HCT116 (cell line): Measurements from ENCODE around the gene RPL3. TPM values are rescaled to one million over a fixed set of nuclear protein-coding genes. Genes with fewer than 3 reads are reported as not detected.
"Not testable (repeated sequence)": the region's sequence is repeated elsewhere in the genome, so short reads cannot be mapped to it uniquely, and the experiment has no call there.

Experiments used
- ATAC-seq: fragments of 200-7000 bp; cut with Tn5 transposase; 2 replicates; pipeline ENCODE4 v1.9.1; 2020; ENCODE audit warnings: mild to moderate bottlenecking, moderate library complexity
- BruUV-seq: library from RNA; stranded (reverse); fragments of 400-500 nt; replicated peaks from 2 replicates; lab custom pipeline; 2021; lab: Mats Ljungman, UMichigan
- CTCF ChIA-PET: fragments of 300-600 bp; sonication (Branson Sonifier 250); formaldehyde crosslinking; loops from one replicate; lab custom pipeline; 2021; ENCODE audit warnings: antibody characterized with exemption; lab: Charles Lee
- POLR2A ChIA-PET: fragments of 300-600, 350-600 bp; sonication (Branson Sonifier 250); formaldehyde crosslinking; loops from one replicate; lab custom pipeline; 2021; ENCODE audit warnings: antibody characterized with exemption; lab: Charles Lee
- RAD21 ChIA-PET, 2 experiments: fragments of 300-600 bp; sonication (Branson Sonifier 250); formaldehyde crosslinking; loops; one replicate each; lab custom pipeline; 2023; ENCODE audit warnings: low total read pairs in 2 of 2; ENCODE audit not compliant: uncharacterized antibody in 2 of 2, unreplicated experiment in 2 of 2, low non-redundant PET in 1 of 2; lab: Charles Lee
- DNase-seq: peaks from one replicate; pipeline ENCODE4 v3.0.0-alpha.2; 2010; ENCODE audit warnings: low read depth, low spot score
- H2AFZ ChIP-seq: fragments of 200-600 bp; shearing (Covaris generic), sonication (generic); 2 replicates; pipeline ENCODE4 v1.6.1; 2017; ENCODE audit warnings: low read depth, mixed run types, mixed read lengths, antibody characterized with exemption, low read length; ENCODE audit not compliant: poor library complexity, severe bottlenecking
- H3K27ac ChIP-seq: 2 replicates; pipeline ENCODE4 v1.5.1; 2012; ENCODE audit warnings: low read depth, low read length
- H3K27me3 ChIP-seq: fragments of 200-600 bp; sonication (generic); 2 replicates; pipeline ENCODE4 v1.6.1; 2016; ENCODE audit warnings: mixed run types, low read length, mixed read lengths; ENCODE audit not compliant: insufficient read depth
- H3K36me3 ChIP-seq, 2 experiments: fragments of 200-500 bp in 1 of 2; fragments of 200-600 bp in 1 of 2; sonication (Bioruptor generic) in 1 of 2; sonication (generic) in 1 of 2; 2 replicates each; pipeline versions ENCODE4 v1.5.1 to v1.6.1; 2014 to 2016; ENCODE audit warnings: low read length in 2 of 2, inconsistent platforms in 1 of 2, mixed read lengths in 1 of 2, mixed run types in 1 of 2; ENCODE audit not compliant: insufficient read depth in 2 of 2, control insufficient read depth in 1 of 2
- H3K4me1 ChIP-seq, 2 experiments: fragments of 200-600 bp in 1 of 2; sonication (generic) in 1 of 2; 2 replicates each; pipeline versions ENCODE4 v1.5.1 to v1.6.1; 2012 to 2017; ENCODE audit warnings: low read length in 2 of 2, inconsistent platforms in 1 of 2, mild to moderate bottlenecking in 1 of 2, mixed read lengths in 1 of 2, mixed run types in 1 of 2, moderate library complexity in 1 of 2; ENCODE audit not compliant: insufficient read depth in 2 of 2, control insufficient read depth in 1 of 2
- H3K4me2 ChIP-seq: fragments of 200-600 bp; sonication (generic); 2 replicates; pipeline ENCODE4 v1.6.1; 2017; ENCODE audit warnings: mixed run types, low read length, mixed read lengths
- H3K4me3 ChIP-seq, 2 experiments: fragments of 200-600 bp in 1 of 2; sonication (generic) in 1 of 2; replicated peaks in 1 of 2; 2 replicates each; pipeline ENCODE4 v1.5.1; 2011 to 2016; ENCODE audit warnings: low read length in 2 of 2, control low read depth in 1 of 2, low read depth in 1 of 2, mild to moderate bottlenecking in 1 of 2, mixed read lengths in 1 of 2, mixed run types in 1 of 2
- H3K79me2 ChIP-seq: fragments of 200-600 bp; sonication (generic); 2 replicates; pipeline ENCODE4 v1.6.1; 2017; ENCODE audit warnings: mild to moderate bottlenecking, mixed run types, low read length, moderate library complexity, mixed read lengths; ENCODE audit not compliant: insufficient read depth
- H3K9ac ChIP-seq: fragments of 200-600 bp; sonication (generic); 2 replicates; pipeline ENCODE4 v1.6.1; 2016; ENCODE audit warnings: low read length, mixed read lengths
- H3K9me2 ChIP-seq: fragments of 200-600 bp; sonication (generic), shearing (Covaris generic); 2 replicates; pipeline ENCODE4 v1.6.1; 2017; ENCODE audit warnings: mixed run types, mild to moderate bottlenecking, moderate library complexity; ENCODE audit not compliant: insufficient read depth
- H3K9me3 ChIP-seq, 2 experiments: fragments of 200-500 bp in 1 of 2; fragments of 200-600 bp in 1 of 2; sonication (Bioruptor generic) in 1 of 2; sonication (generic) in 1 of 2; 2 replicates each; pipeline ENCODE4 v1.6.1; 2014 to 2017; ENCODE audit warnings: low read length in 2 of 2, mixed read lengths in 2 of 2, inconsistent platforms in 1 of 2, low read depth in 1 of 2, mild to moderate bottlenecking in 1 of 2, mixed run types in 1 of 2, moderate library complexity in 1 of 2; ENCODE audit not compliant: control insufficient read depth in 1 of 2, insufficient read depth in 1 of 2
- H4K20me1 ChIP-seq: fragments of 200-600 bp; sonication (generic), shearing (Covaris generic); 2 replicates; pipeline ENCODE4 v1.6.1; 2017; ENCODE audit warnings: mixed run types, mild to moderate bottlenecking, moderate library complexity; ENCODE audit not compliant: insufficient read depth
- JUND ChIP-seq: IDR thresholded peaks from 2 replicates; pipeline ENCODE4 v1.6.1; 2012
- POLR2A ChIP-seq: IDR thresholded peaks from 2 replicates; pipeline ENCODE4 v1.7.0; 2011; ENCODE audit warnings: borderline replicate concordance; ENCODE audit not compliant: insufficient read depth, insufficient read length; ENCODE audit errors: extremely low read depth
- SIN3A ChIP-seq: IDR thresholded peaks from 2 replicates; pipeline ENCODE4 v1.6.1; 2012; ENCODE audit warnings: low read depth
- SRF ChIP-seq: IDR thresholded peaks from 2 replicates; pipeline ENCODE4 v1.6.1; 2012; ENCODE audit warnings: low read depth
- YY1 ChIP-seq: IDR thresholded peaks from 2 replicates; pipeline ENCODE4 v1.6.1; 2011; ENCODE audit warnings: low read length, low read depth, moderate library complexity, mild to moderate bottlenecking; ENCODE audit not compliant: insufficient replicate concordance; ENCODE audit errors: extremely low read depth
- ZNF274 ChIP-seq: fragments of 200-500 bp; sonication (Bioruptor generic); IDR thresholded peaks from 2 replicates; pipeline ENCODE4 v1.6.1; 2014; ENCODE audit warnings: mild to moderate bottlenecking, low read depth, low read length, inconsistent platforms
- intact Hi-C: fragments of 100-400 bp; cut with micrococcal nuclease; formaldehyde crosslinking; loops from 2 replicates; pipeline ENCODE4 v1.10.0; 2022
- total RNA-seq: library from RNA; stranded (reverse); gene quantifications from one replicate; pipeline ENCODE4 v1.2.1, GENCODE V29; 2021; ENCODE audit not compliant: unreplicated experiment
- TF ChIP-seq, protein P1 (sequence below): IDR thresholded peaks from 2 replicates; pipeline ENCODE4 v1.6.1; 2011; ENCODE audit warnings: mild to moderate bottlenecking, low read length, moderate library complexity; ENCODE audit not compliant: insufficient replicate concordance; ENCODE audit errors: extremely low read depth
- TF ChIP-seq, protein P2 (sequence below), 3 experiments: fragments of 200-600 bp in 1 of 3; sonication (generic) in 1 of 3; IDR thresholded peaks in 2 of 3; conservative IDR thresholded peaks in 1 of 3; 2 replicates each; pipeline ENCODE4 v1.5.1; 2012 to 2017; ENCODE audit warnings: low read depth in 2 of 3, low read length in 2 of 3, antibody characterized with exemption in 1 of 3, borderline replicate concordance in 1 of 3, control low read depth in 1 of 3, mild to moderate bottlenecking in 1 of 3, mixed read lengths in 1 of 3, mixed run types in 1 of 3, moderate library complexity in 1 of 3; ENCODE audit not compliant: insufficient read depth in 1 of 3
- TF ChIP-seq, protein P3 (sequence below): IDR thresholded peaks from 2 replicates; pipeline ENCODE4 v1.6.1; 2012; ENCODE audit warnings: low read depth

RPL3 gene
- total RNA-seq, 1 experiment from 2014 or later: 2,966 TPM

DNA sequence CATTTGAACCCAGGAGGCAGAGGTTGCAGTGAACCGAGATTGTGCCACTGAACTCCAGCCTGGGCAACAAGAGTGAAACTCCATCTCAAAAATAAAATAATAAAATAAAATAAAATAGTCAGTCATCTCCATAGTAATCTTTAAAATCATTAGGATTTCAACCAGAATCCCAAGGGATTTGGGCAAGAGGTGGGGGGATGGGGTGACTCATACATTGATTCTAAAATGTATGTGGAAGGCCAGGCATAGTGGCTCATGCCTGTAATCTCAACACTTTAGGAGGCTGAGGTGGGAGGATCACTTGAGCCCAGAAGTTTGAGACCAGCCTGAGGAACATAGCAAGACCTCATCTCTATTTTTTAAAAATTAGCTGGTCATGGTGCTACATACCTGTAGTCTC lies 11.1 kb upstream of the RPL3 start:
- BruUV-seq, H3K79me2 ChIP-seq: not testable (repeated sequence)
- CTCF ChIA-PET: interaction anchor here (1.1 to 3.8 kb wide), 7 partner anchors 8 to 199 kb away, joined by 3 to 49 read pairs (median 7); partner anchors contain the start of gene RPL3

DNA sequence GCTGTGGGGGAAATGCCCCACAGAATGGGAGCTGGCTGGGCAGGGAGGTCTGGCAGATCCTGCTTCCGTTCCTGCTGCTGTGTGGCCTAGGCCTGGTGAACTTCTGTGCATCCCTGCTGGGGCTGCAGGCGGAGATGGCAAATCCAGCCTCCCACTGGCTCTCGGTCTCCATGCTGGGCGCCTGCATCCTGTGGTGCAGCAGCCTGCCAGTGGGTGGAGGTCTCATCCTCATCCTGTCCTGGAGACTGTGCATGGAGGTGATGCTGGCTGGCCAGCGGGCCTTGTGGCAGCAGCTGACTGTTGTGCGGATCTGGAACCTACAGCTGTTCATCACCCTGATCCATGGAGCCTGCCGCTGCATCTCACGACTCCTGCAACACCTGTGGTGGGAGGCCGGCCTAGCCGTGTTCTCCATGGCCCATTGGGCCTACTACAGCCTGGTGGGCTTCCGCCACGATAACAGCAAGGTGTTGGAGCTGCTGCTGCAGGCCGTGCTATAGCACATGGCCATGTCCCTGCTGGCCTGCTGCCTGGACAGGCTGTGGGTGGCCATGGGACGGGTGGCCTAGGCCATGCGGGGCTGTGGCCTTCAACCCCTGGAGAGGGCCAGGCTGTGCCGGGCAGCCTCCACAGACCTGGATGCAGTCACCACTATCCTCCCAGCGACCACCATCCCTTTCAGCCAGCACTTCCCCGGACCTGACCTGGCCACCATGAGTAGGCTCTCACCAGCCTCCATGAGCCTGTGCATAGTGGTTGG lies 8.8 kb upstream of the RPL3 start:
- Histone ChIP-seq H3K9ac (no peak overlapping the region), H4K20me1 (no peaks in the 10 kb centered on the region), H3K4me1 (peaks cover 2 to 25% of the 10 kb centered on the region in 2 experiments; a peak in 3 of 4 replicates), H3K4me2 (no peak overlapping the region), H3K79me2 (no peaks in the 10 kb centered on the region), H3K9me2 (no peaks in the 10 kb centered on the region), H3K9me3 (no peaks in the 10 kb centered on the region), H3K36me3 (no peaks in the 10 kb centered on the region), H3K4me3 (no peak overlapping the region), H3K27me3 (no peaks in the 10 kb centered on the region), H3K27ac (no peak overlapping the region), H2AFZ (no peak overlapping the region)
- no peak for DNase-seq
- ChIA-PET POLR2A (interaction anchor here (0.7 to 2.9 kb wide), 2 partner anchors 9 to 17 kb away, joined by 3 to 17 read pairs; partner anchors contain the start of gene RPL3), CTCF (no interaction called here), RAD21 (no interaction called here)
- BruUV-seq: no TSS peak
- no peak for ATAC-seq
- intact Hi-C loops: no loop called here
- TF ChIP-seq, protein P1, sequence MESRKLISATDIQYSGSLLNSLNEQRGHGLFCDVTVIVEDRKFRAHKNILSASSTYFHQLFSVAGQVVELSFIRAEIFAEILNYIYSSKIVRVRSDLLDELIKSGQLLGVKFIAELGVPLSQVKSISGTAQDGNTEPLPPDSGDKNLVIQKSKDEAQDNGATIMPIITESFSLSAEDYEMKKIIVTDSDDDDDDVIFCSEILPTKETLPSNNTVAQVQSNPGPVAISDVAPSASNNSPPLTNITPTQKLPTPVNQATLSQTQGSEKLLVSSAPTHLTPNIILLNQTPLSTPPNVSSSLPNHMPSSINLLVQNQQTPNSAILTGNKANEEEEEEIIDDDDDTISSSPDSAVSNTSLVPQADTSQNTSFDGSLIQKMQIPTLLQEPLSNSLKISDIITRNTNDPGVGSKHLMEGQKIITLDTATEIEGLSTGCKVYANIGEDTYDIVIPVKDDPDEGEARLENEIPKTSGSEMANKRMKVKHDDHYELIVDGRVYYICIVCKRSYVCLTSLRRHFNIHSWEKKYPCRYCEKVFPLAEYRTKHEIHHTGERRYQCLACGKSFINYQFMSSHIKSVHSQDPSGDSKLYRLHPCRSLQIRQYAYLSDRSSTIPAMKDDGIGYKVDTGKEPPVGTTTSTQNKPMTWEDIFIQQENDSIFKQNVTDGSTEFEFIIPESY: no peak
- TF ChIP-seq, protein P2, sequence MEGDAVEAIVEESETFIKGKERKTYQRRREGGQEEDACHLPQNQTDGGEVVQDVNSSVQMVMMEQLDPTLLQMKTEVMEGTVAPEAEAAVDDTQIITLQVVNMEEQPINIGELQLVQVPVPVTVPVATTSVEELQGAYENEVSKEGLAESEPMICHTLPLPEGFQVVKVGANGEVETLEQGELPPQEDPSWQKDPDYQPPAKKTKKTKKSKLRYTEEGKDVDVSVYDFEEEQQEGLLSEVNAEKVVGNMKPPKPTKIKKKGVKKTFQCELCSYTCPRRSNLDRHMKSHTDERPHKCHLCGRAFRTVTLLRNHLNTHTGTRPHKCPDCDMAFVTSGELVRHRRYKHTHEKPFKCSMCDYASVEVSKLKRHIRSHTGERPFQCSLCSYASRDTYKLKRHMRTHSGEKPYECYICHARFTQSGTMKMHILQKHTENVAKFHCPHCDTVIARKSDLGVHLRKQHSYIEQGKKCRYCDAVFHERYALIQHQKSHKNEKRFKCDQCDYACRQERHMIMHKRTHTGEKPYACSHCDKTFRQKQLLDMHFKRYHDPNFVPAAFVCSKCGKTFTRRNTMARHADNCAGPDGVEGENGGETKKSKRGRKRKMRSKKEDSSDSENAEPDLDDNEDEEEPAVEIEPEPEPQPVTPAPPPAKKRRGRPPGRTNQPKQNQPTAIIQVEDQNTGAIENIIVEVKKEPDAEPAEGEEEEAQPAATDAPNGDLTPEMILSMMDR (IDR thresholded peaks at IDR 0.05 in 2 of 3, conservative IDR thresholded peaks at IDR 0.05 in 1 of 3; ENCODE audit: borderline replicate concordance in 1 of 3, insufficient read depth in 1 of 3, low read depth in 2 of 3, low read length in 2 of 3): no peak
- TF ChIP-seq YY1: no peak
- TF ChIP-seq POLR2A: no peak
- no peak for TF ChIP-seq JUND
- TF ChIP-seq ZNF274: no peak
- no peak for TF ChIP-seq SIN3A
- TF ChIP-seq SRF: no peak
- TF ChIP-seq, protein P3, sequence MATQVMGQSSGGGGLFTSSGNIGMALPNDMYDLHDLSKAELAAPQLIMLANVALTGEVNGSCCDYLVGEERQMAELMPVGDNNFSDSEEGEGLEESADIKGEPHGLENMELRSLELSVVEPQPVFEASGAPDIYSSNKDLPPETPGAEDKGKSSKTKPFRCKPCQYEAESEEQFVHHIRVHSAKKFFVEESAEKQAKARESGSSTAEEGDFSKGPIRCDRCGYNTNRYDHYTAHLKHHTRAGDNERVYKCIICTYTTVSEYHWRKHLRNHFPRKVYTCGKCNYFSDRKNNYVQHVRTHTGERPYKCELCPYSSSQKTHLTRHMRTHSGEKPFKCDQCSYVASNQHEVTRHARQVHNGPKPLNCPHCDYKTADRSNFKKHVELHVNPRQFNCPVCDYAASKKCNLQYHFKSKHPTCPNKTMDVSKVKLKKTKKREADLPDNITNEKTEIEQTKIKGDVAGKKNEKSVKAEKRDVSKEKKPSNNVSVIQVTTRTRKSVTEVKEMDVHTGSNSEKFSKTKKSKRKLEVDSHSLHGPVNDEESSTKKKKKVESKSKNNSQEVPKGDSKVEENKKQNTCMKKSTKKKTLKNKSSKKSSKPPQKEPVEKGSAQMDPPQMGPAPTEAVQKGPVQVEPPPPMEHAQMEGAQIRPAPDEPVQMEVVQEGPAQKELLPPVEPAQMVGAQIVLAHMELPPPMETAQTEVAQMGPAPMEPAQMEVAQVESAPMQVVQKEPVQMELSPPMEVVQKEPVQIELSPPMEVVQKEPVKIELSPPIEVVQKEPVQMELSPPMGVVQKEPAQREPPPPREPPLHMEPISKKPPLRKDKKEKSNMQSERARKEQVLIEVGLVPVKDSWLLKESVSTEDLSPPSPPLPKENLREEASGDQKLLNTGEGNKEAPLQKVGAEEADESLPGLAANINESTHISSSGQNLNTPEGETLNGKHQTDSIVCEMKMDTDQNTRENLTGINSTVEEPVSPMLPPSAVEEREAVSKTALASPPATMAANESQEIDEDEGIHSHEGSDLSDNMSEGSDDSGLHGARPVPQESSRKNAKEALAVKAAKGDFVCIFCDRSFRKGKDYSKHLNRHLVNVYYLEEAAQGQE: no peak

More for the DNA sequence above, 11.1 kb upstream of the RPL3 start:
- H3K27me3 ChIP-seq, H3K4me3 ChIP-seq, H3K9me3 ChIP-seq, DNase-seq, H3K9ac ChIP-seq, H4K20me1 ChIP-seq, H3K9me2 ChIP-seq, ATAC-seq, H3K4me2 ChIP-seq, H3K27ac ChIP-seq, intact Hi-C loops, H3K36me3 ChIP-seq: not testable (repeated sequence)
- Histone ChIP-seq H3K4me1 (peaks cover 2 to 13% of the 10 kb centered on the region in 2 experiments; a peak in 3 of 4 replicates), H2AFZ (peak overlapping the region; percentile 86)
- ChIA-PET POLR2A (interaction anchor here (0.7 to 3.6 kb wide), 3 partner anchors 11 to 38 kb away, joined by 3 to 88 read pairs (median 5); partner anchors contain the start of gene RPL3), RAD21 (interaction anchor here in 1 of 2 experiments (1.1 to 1.5 kb wide), 2 partner anchors 159 to 160 kb away, joined by 3 to 5 read pairs; no protein-coding TSS in a partner anchor)
